Skeletal muscle satellite cell (primary cell): ENCODE results near the gene C10orf90.

ENCODE experiments used
- H3K27me3 ChIP-seq: 2 replicates; pipeline ENCODE4 v1.7.0; 2013; ENCODE audit warnings: low read length; ENCODE audit not compliant: control insufficient read depth, insufficient read depth
- H3K36me3 ChIP-seq: 2 replicates; pipeline ENCODE4 v1.7.0; 2013; ENCODE audit warnings: mild to moderate bottlenecking, control low read depth, low read length; ENCODE audit not compliant: insufficient read depth
- H3K4me1 ChIP-seq: 2 replicates; pipeline ENCODE4 v1.7.0; 2013; ENCODE audit warnings: low read length; ENCODE audit not compliant: control insufficient read depth, insufficient read depth
- H3K4me2 ChIP-seq: 2 replicates; pipeline ENCODE4 v1.7.0; 2013; ENCODE audit warnings: mild to moderate bottlenecking, low read length
- H3K4me3 ChIP-seq: 2 replicates; pipeline ENCODE4 v1.7.0; 2013; ENCODE audit warnings: low read length
- H3K9ac ChIP-seq: 2 replicates; pipeline ENCODE4 v1.7.0; 2013; ENCODE audit warnings: mild to moderate bottlenecking, low read depth, low read length, moderate library complexity
- H3K9me3 ChIP-seq: replicated peaks from 2 replicates; pipeline ENCODE4 v1.7.0; 2013; ENCODE audit warnings: mild to moderate bottlenecking, control low read depth, low read length

Gene C10orf90

GRCh38 chr10:126408953-126409641 is 261.4 kb downstream of the C10orf90 start:
- H3K4me3 ChIP-seq, result no peak overlapping the region
- H3K9me3 ChIP-seq, result no peaks in the 10 kb centered on the region
- H3K27me3 ChIP-seq, result no peaks in the 10 kb centered on the region
- H3K36me3 ChIP-seq, result no peaks in the 10 kb centered on the region
- H3K4me1 ChIP-seq, result peaks cover 2% of the 10 kb centered on the region
- no peak overlapping the region for H3K9ac ChIP-seq
- H3K4me2 ChIP-seq, result no peak overlapping the region

- Histone ChIP-seq H3K4me1 (peaks cover 2% of the 10 kb centered on the region), H3K4me2 (no peak overlapping the region), H3K9ac (no peak overlapping the region), H3K4me3 (no peak overlapping the region), H3K36me3 (no peaks in the 10 kb centered on the region), H3K9me3 (no peaks in the 10 kb centered on the region), H3K27me3 (no peaks in the 10 kb centered on the region)
Measured at GRCh38 chr10:126407831-126408230, 262.7 kb downstream of the C10orf90 start.

GRCh38 chr10:126405239-126405775 is 265.2 kb downstream of the C10orf90 start:
- H3K9me3 ChIP-seq, result no peaks in the 10 kb centered on the region
- H3K4me2 ChIP-seq, result no peak overlapping the region
- H3K9ac ChIP-seq, result no peak overlapping the region
- H3K27me3 ChIP-seq, result no peaks in the 10 kb centered on the region
- H3K4me1 ChIP-seq, result peaks cover 2% of the 10 kb centered on the region
- H3K36me3 ChIP-seq, result no peaks in the 10 kb centered on the region
- no peak overlapping the region for H3K4me3 ChIP-seq

GRCh38 chr10:126402721-126403695 is 267.5 kb downstream of the C10orf90 start:
- Histone ChIP-seq H3K4me2 (no peak overlapping the region), H3K27me3 (no peaks in the 10 kb centered on the region), H3K9ac (no peak overlapping the region), H3K9me3 (no peaks in the 10 kb centered on the region), H3K36me3 (no peaks in the 10 kb centered on the region), H3K4me1 (peaks cover 14% of the 10 kb centered on the region), H3K4me3 (no peak overlapping the region)

- no peak overlapping the region for H3K4me2 ChIP-seq
- H3K27me3 ChIP-seq, result no peaks in the 10 kb centered on the region
- H3K4me3 ChIP-seq, result no peak overlapping the region
- H3K9ac ChIP-seq, result no peak overlapping the region
- H3K4me1 ChIP-seq, result peaks cover 24% of the 10 kb centered on the region
- H3K9me3 ChIP-seq, result no peaks in the 10 kb centered on the region
- H3K36me3 ChIP-seq, result no peaks in the 10 kb centered on the region
Measured at GRCh38 chr10:126400641-126401040, 269.9 kb downstream of the C10orf90 start.

- H3K9me3 ChIP-seq, result no peaks in the 10 kb centered on the region
- H3K9ac ChIP-seq, result no peak overlapping the region
- H3K4me1 ChIP-seq, result peaks cover 24% of the 10 kb centered on the region
- no peak overlapping the region for H3K4me2 ChIP-seq
- no peak overlapping the region for H3K4me3 ChIP-seq
- H3K27me3 ChIP-seq, result no peaks in the 10 kb centered on the region
- no peaks in the 10 kb centered on the region for H3K36me3 ChIP-seq
Measured at GRCh38 chr10:126398924-126399323, 271.6 kb downstream of the C10orf90 start.

- Histone ChIP-seq H3K4me3 (peak overlapping the region; percentile 12), H3K27me3 (no peaks in the 10 kb centered on the region), H3K36me3 (no peaks in the 10 kb centered on the region), H3K9ac (peak overlapping the region; percentile 46), H3K4me2 (peak overlapping the region; percentile 67), H3K9me3 (no peaks in the 10 kb centered on the region), H3K4me1 (peaks cover 24% of the 10 kb centered on the region)
Measured at GRCh38 chr10:126398383-126398743, 272.1 kb downstream of the C10orf90 start.

GRCh38 chr10:126397640-126398382 is 272.7 kb downstream of the C10orf90 start:
- Histone ChIP-seq H3K4me3 (peak overlapping the region; percentile 47), H3K4me1 (peaks cover 24% of the 10 kb centered on the region), H3K36me3 (no peaks in the 10 kb centered on the region), H3K9ac (peak overlapping the region; percentile 70), H3K27me3 (no peaks in the 10 kb centered on the region), H3K4me2 (peak overlapping the region; percentile 78), H3K9me3 (no peaks in the 10 kb centered on the region)

- H3K4me1 ChIP-seq, result peaks cover 24% of the 10 kb centered on the region
Measured at GRCh38 chr10:126397156-126397555, 273.3 kb downstream of the C10orf90 start.

GRCh38 chr10:126394948-126395347 is 275.5 kb downstream of the C10orf90 start:
- no peak overlapping the region for H3K9ac ChIP-seq
- no peaks in the 10 kb centered on the region for H3K9me3 ChIP-seq
- H3K36me3 ChIP-seq, result no peaks in the 10 kb centered on the region
- no peak overlapping the region for H3K4me2 ChIP-seq
- H3K4me3 ChIP-seq, result no peak overlapping the region
- peaks cover 29% of the 10 kb centered on the region for H3K4me1 ChIP-seq
- H3K27me3 ChIP-seq, result no peaks in the 10 kb centered on the region

More at GRCh38 chr10:126397156-126397555, 273.3 kb downstream of the C10orf90 start:
- H3K4me3 ChIP-seq, result no peak overlapping the region
- no peaks in the 10 kb centered on the region for H3K27me3 ChIP-seq
- no peaks in the 10 kb centered on the region for H3K36me3 ChIP-seq
- peak overlapping the region; percentile 78 for H3K4me2 ChIP-seq
- no peaks in the 10 kb centered on the region for H3K9me3 ChIP-seq
- H3K9ac ChIP-seq, result peak overlapping the region; percentile 70

- H3K4me3 ChIP-seq, result no peak overlapping the region
- H3K36me3 ChIP-seq, result no peaks in the 10 kb centered on the region
- no peak overlapping the region for H3K4me2 ChIP-seq
- H3K4me1 ChIP-seq, result peaks cover 22% of the 10 kb centered on the region
- no peak overlapping the region for H3K9ac ChIP-seq
- H3K27me3 ChIP-seq, result no peaks in the 10 kb centered on the region
- no peaks in the 10 kb centered on the region for H3K9me3 ChIP-seq
Measured at GRCh38 chr10:126393076-126393475, 277.4 kb downstream of the C10orf90 start.
